Activated T-cell treated with anti-CD3 and anti-CD28 coated beads, Interleukin-2, amount 50 U/mL, for 48 hours (primary cell): ENCODE data around the gene MAGEA4.
"Not testable (repeated sequence)": the region's sequence is repeated elsewhere in the genome, so short reads cannot be mapped to it uniquely, and the experiment has no call there.

Experiments used
- DNase-seq, 2 experiments: peaks; one replicate each; pipeline ENCODE4 v3.0.0-alpha.2; 2020

MAGEA4 gene, protein sequence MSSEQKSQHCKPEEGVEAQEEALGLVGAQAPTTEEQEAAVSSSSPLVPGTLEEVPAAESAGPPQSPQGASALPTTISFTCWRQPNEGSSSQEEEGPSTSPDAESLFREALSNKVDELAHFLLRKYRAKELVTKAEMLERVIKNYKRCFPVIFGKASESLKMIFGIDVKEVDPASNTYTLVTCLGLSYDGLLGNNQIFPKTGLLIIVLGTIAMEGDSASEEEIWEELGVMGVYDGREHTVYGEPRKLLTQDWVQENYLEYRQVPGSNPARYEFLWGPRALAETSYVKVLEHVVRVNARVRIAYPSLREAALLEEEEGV

DNA sequence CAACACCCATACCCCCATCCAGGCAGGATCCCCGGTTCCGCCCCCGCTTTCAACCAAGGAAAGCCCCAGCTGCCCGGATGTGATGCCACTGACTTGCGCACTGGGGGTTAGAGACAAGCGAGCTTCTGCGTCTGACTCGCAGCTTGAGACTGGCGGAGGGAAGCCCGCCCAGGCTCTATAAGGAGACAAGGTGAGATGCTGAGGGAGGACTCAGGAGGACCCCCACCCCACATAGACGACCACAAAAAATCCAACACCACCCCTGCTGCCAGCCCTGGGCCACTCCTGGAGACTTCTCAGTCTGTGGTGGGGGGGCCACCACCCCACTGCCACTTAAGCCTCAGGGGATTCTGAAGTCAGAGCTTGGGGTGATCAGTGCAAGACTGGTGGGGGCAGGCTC lies at the start of gene MAGEA4:
Gene MAGEA4, plus strand, starts transcription at position 110 of the 400 bp plus-strand sequence. CDS start 10,776 bp downstream, outside the sequence.
- DNase-seq, result no peak

DNA sequence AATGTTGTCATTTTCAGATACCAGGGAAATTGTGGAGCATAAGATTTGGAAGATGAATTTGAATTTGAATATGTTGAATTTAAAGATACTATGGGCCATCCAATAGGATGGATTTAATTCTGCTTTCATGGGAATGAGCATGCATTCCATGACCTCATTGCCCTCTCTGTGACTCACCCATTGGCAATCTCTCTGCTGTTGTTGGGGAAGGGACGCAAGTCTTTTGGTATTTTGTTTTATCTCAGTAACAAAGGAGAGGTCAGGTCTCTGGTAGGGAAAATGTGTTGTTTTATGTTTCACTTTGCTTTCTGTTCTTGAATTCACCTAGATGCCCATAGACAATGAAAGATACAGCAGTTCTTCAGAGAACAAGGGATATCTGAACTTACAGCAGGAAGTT lies 42.1 kb upstream of the MAGEA4 start:
- no peak for DNase-seq

DNA sequence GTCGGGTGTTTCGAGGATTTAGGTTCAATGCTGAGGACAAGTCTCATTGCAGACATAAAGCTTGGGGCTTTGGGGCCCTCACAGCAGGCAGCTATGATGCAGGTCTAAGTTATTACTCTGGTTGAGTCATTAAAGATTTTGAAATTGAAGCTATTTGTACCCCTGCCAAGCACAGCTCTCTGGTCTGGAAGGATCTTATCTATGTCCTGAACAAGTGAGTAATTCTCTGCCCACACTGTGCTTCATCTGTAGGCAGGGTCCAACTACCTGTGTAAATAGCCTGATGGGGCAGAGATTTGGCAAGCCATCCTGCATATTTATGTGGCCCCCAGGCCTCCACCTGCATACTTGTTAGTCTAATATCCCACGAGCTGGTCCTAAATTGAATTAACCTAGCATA lies 41.4 kb upstream of the MAGEA4 start:
- DNase-seq, result no peak

DNA sequence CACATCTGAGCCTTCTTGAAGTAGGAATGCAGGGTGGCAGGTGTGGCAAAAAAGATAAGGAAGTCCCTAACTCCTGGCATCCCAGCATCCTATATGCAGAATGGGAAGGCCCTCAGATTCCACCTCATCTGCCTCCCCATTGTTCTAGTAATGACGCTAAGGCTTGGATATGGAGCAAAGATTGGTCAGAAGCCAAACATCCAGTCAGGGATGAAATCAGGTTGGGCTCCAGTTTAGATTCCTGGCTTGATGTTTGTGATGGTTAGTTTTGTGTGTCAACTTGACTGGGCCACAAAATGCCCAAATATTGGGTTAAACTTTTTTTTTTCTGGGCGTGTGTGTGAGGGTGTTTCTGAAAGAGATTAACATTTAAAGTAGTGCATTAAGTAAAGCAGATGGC lies 39.6 kb upstream of the MAGEA4 start:
- DNase-seq, result no peak

DNA sequence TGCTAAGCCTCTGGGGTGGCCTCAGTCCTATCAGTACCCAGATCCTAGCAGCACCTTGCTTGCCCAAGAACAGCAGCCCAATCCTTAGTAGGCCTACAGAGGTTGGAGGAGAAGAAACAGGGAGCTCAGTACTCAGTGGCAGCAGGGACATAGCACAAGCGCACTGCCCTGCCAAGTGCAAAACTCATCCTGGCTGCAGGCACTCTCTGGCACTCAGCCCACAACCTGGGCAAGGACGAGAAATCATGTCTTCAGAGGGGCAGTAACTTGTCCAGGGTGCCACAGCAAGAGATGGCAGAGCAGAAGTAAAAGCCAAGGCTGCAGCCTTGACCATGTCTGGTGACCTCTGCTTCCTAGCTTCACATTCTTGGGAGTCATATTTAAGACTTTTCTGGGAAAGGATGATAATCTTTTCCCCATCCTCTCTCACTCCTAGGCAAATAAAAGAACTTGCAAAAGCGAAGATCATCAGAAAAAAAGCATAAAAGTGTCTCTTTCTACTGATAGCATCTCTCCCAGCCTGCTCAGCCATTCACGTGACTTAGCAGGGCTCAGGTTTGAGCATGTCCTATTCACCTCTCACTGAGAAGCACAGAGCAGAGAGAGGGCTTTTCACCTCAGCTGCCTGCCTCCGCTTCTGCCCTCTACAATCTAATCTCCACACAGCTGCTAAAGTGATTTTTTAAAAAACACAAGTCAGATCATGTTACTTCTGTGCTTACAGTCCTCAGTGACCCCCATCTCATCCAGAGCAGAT lies 37.2 kb upstream of the MAGEA4 start:
- no peak for DNase-seq

DNA sequence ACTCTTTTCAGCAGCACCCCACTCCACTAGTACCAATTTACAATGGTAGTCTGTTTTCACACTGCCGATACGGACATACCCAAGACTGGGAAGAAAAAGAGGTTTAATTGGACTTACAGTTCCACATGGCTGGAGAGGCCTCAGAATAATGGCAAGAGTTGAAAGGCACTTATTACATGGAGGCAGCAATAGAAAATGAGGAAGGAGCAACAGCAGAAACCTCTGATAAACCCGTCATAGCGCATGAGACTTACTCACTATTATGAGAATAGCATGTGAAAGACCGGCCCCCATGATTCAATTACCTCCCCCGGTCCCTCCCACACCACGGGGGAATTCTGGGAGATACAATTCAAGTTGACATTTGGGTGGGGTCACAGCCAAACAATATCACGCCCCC lies 34.1 kb upstream of the MAGEA4 start:
- no peak for DNase-seq

DNA sequence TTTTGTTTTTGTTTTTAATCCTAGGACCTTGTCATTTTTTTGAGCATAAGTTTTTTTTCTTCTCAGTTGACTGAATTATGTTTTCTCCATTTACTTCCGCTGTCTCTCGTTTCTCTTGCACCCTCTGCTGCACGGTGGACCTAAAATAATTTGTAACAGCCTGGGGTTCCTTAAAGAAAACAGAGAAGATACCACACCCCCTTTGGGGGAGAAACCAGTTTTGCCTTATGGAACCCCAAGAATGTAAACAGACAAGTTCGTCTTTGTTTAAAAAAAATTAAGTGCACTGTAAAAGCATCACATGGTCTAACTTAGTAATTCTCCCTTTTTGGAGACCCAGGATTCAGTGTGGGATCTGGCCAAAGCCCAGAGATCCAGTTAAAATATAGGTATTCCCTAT lies 32.8 kb upstream of the MAGEA4 start:
- no peak for DNase-seq

DNA sequence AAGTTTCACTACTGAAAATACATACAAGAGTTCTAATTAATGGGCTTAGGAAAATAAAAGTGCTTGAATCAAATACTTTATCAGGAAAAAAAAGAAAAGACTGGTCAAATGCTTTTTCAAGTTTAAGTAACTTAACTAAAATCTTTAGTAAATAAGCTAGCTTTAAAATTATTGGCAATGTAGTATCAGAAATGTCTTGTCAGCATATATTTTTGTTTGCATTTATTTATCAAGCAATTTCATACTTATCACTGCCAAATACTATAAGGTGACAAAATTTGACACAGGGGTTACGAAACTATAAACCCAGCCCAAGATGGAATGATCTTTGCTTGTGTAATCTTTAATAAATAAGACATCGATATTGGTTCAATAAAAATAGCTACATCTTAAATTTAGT lies 31.8 kb upstream of the MAGEA4 start:
- DNase-seq, result no peak

DNA sequence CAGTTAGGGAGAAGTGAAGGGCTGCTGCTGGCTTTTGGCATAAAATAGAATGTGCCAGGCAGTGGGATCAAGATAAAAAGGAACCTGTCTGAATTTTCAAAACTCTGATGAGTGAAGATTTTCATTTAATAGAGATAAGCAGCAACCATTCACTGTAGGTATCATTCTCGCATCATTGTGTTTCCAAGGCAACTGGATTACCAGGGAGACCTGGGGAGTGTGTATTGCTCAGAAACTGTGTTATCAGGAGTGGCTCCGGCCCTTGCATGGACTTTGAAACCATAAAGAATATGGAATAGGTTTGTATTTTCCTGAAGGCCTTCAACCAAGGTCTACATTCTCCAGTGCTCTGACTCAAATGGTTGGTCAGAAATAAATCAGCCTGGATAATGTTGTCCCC lies 23.3 kb upstream of the MAGEA4 start:
- no peak for DNase-seq

DNA sequence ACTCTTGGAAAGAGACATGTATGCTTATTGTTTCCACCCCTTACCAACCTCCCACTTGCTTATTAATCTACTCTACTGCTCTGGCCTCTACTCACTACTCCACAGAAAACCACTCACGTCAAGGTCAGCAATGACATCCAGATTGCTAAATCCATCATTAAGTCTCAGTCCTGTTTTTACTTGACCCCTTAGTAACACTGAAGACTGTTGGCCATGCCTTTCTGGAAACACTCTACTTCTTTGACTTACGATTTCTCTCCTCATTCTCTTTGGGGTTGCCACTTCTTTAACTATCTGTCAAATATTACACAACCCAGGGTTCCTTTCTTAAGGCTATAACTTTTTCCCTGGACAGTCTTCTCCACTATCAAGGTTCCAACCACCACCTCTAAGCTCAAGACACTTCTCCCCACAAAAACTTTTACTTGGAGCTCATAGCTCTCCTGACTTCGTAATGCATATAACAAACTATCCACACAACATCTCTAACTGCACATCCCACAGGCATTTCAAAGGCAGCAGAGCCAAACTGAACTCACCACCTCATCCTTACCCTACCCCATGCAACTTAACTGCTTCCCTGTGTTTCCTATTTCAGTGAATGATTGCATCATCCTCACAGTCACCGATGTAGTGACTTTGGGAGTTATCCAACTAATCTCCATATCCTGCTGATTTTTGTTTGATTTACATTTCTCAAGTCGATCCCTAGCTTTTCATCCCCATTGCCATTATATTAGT lies 15.8 kb upstream of the MAGEA4 start:
- DNase-seq, result no peak

DNA sequence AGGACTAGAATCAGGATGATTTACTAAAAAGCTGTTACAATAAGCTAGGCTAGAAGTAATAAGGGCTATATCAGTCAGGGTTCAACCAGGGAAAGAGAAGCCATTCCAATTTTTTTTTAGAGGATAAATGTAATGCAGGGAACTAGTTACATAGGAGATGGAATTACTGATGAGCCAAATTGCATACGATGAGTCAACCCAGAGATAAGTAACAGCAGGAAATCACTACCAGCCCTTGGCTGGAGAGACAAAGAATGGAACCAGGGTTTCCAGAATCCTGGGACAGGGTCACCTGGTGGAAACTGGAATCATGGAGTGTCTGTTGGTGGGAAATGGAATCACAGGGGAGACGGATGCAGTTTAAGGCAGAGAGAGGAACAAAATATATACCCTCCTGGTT lies 13.1 kb upstream of the MAGEA4 start:
- no peak for DNase-seq

DNA sequence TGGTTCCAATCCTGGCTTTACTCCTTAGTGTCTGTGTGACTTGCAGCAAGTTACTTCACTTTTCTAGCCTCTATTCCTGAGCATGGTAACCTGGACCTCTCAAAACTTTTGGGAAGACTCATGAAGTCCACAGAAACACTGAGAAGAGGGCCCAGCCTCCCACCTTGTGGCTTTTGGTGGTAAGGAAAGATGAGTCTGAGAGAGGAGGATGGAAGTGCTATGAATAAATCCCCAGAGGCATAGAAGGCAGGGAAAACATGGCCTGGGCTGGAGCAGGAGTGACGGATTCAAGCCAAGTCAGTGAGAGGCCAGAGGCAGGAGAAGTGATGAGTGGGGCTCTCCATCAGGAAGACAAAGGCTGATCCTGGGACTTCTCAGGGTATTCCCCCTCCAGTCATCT lies 10.9 kb upstream of the MAGEA4 start:
- no peak for DNase-seq

DNA sequence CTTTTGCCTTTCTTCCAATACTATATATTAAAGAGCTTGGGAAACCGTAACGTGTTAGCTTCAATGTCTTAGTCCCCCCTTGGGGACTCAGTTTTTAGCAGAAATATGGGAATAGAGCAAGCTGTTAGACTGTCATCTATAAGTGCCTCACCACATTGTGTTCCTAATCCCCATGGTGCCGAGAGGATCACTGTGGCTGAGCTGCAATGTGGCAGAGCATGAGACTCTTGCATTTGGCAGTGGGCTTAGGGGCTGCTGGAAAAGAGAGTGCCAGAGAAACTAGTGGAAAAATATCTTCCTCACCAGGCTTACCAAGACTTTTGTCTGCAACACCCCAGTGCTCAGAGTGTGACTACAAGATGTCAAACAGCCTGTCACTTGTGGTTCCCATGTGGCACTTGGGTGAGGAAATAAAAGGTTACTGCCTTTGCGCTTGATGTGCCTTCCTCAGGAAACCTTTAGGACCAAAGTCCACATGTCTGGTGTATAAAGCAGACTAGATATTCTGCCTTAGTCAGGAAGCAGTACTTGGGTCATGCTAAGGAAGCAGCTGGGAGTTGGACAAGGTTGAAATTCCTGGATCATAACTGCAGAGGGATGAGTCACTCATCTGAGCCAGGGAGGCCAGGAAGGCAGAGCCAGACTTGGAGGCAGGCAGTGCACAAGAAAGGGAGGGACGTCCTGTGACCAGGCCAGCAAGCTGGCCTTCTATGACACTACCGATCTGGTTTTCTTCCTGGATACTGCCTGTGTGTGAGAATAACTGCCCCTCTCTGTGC lies 9.7 kb upstream of the MAGEA4 start:
- DNase-seq, result no peak

DNA sequence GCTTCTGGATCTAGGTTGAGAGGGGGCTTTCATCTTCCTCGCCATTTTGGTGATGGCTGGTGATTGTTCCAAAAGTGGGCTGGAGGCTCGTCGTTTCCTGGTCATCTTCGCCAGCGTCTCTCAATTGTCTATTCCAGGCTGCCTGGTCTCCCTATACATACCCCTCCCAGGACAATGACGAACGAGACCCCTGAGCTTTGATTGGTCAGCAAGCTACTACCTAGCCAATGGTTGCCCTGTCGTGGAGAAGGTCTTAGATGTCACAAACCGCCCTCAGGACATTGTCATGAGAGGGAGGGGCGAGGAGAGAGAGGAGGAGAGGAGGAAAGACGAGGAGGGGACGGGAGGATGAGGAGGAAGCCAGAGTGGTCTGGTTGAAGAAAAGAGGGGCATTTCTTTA lies 7.7 kb upstream of the MAGEA4 start:
- DNase-seq, result no peak

DNA sequence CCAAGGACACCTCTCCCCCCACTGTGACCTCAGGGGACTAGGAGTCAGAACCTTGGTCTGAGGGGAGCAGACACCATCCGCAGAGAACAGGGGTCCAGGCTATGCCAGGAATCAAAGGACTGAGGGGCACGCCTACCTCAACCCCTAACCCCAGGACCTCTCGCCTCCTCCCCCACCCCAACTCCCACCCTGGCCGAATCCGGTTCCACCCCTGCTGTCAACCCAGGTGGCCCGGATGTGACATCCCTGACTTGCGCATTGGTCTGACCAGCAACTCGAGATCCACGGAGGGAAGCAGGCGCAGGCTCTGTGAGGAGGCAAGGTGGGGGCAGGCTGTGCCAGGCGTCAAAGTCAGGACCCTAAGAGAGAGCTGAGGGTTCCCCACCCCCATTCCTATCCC lies 468 bp upstream of the MAGEA4 start:
- DNase-seq, result no peak

DNA sequence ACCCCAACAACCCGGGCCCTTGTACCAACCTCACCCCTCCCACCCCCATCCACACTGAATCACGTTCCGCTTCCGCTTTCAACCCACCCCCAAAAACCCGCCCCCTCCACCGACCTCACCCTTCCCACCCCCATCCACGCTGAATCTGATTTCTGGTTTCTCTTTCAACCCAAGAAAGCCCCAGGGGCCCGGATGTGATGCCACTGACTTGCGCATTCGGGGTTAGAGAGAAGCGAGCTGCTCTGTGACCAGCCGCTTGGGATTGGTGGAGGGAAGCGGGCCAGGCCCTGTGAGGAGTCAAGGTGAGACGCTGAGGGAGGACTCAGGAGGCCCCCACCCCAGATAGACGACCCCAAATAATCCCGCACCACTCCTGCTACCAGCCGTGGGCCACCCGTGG lies 6.0 kb downstream of the MAGEA4 start:
- not testable (repeated sequence) for DNase-seq

DNA sequence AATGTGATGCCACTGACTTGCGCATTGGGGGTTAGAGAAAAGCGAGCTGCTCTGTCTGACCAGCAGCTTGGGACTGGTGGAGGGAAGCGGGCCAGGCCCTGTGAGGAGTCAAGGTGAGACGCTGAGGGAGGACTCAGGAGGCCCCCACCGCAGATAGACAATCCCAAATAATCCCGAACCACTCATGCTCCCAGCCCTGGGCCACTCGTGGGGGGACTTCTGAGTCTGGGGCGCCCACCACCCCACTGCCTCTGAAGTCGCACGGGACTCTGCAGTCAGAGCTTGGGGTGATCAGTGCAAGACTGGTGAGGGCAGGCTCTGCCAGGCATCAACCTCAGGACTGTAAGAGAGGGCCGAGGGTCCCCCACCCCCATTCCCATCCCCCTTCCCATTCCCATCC lies 6.9 kb downstream of the MAGEA4 start:
- no peak for DNase-seq

DNA sequence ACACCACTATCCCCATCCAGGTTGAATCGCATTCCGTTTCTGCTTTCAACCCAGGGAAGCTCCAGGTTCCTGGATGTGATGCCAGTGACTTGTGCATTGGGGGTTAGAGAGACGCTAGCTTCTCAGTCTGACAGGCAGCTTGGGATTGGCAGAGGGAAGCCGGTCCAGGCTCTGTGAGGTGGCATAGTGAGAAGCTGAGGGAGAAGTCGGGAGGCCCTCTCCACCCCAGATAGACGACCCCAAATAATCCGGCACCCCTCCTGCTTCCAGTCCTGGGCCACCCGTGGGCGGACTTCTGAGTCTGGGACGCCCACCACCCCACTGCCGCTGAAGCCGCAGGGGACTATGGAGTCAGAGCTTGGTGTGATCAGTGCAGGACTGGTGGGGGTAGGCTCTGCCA lies 7.4 kb downstream of the MAGEA4 start:
- DNase-seq, result no peak

DNA sequence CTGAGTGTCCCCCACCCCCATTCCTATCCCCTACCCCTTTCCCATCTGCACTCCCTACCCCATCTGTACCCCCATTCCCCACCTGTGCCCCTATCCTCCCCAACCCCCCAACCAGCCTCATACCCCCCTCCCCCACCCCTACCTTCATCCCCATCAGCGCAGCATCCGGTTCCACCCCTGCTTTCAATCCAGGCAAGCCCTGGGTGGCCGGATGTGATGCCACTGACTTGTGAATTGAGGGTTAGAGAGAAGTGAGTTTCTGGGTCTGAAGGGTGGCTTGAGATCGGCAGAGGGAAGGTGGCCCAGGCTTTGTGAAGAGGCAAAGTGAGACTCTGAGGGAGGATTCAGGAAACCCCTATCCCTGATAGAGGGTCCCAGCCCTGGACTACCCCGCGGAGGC lies 7.8 kb downstream of the MAGEA4 start:
- no peak for DNase-seq

DNA sequence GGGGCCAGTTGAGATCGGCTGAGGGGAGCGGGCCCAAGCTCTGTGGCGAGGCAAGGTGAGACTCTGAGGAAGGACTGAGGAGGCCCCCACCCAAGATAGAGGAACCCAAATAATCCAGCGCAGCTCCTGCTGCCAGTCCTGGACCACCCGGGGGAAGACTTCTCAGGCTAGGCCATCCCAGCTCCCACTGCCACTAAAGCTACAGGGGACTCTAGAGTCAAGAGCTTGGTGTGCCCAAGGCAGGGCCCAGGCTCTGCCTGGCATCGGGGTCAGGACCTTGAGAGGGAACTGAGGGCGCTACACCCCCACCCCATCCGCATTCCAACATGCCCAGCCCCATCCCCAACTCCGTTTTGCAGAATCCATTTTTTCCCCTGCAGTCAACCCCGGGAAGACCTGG lies 8.6 kb downstream of the MAGEA4 start:
- no peak for DNase-seq

DNA sequence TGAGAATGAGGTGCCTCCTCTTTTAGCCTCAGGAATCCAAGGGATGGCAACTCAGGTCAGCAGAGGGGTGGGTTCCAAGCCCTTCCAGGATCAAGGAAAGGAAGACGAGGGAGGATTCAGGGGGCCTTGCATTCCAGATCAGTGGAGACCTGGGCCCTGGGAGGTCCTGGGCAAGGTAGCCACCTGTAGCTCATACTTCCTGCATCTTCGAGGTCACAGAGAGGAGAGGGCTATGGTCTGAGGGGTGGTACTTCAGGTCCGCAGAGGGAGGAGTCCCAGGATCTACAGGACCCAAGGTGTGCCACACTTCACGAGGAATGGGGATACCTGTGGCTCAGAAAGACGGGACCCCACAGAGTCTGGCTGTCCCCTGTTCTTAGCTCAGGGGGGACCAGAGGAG lies 9.2 kb downstream of the MAGEA4 start:
- no peak for DNase-seq

DNA sequence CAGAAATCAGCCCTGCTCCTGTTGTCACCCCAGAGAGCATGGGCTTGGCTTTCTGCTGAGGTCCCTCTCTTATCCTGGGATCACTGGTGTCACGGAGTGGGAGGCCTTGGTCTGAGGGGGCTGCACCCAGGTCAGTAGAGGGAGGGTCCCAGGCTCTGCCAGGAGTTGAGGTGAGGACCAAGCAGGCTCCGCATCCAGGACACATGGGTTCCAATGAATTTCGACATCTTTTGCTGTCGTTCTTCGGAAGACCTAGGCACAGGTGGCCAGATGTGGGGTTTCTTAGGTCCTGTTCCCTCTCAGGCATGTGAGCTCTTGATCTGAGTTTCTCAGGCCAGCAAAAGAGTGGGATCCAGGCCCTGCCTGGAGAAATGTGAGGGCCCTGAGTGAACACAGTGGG lies 10.0 kb downstream of the MAGEA4 start:
- no peak for DNase-seq

DNA sequence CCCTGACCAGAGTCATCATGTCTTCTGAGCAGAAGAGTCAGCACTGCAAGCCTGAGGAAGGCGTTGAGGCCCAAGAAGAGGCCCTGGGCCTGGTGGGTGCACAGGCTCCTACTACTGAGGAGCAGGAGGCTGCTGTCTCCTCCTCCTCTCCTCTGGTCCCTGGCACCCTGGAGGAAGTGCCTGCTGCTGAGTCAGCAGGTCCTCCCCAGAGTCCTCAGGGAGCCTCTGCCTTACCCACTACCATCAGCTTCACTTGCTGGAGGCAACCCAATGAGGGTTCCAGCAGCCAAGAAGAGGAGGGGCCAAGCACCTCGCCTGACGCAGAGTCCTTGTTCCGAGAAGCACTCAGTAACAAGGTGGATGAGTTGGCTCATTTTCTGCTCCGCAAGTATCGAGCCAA lies 11.0 kb downstream of the MAGEA4 start:
- no peak for DNase-seq
